HG03280 (cell line): Measurements from ENCODE around the gene IL17RA.

Experiments
- ATAC-seq: cut with Tn5 transposase; IDR thresholded peaks from one replicate; pipeline ENCODE4 v1.9.1; 2021; ENCODE audit warnings: mild to moderate bottlenecking, moderate library complexity; ENCODE audit not compliant: unreplicated experiment

The IL17RA gene

DNA sequence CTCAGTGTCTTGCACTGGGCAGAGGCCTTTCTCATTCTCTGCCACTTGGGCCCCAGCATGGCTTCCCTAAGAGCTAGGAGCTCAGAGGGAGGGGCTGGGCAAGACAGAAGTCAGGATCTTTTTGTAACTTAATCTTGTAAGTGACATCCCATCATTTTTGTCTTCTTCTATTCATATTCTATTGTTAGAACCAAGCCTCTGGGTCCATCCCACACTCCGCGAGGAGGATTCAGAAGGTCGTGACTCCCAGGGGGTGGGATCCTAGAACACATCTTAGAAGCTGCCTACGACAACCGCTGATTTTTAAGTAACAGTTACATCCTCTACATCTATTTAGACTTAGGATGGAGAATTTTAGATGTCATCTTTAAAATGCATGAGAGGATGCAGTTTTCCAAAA lies 1.5 kb upstream of the IL17RA start:
- ATAC-seq, result no peak

DNA sequence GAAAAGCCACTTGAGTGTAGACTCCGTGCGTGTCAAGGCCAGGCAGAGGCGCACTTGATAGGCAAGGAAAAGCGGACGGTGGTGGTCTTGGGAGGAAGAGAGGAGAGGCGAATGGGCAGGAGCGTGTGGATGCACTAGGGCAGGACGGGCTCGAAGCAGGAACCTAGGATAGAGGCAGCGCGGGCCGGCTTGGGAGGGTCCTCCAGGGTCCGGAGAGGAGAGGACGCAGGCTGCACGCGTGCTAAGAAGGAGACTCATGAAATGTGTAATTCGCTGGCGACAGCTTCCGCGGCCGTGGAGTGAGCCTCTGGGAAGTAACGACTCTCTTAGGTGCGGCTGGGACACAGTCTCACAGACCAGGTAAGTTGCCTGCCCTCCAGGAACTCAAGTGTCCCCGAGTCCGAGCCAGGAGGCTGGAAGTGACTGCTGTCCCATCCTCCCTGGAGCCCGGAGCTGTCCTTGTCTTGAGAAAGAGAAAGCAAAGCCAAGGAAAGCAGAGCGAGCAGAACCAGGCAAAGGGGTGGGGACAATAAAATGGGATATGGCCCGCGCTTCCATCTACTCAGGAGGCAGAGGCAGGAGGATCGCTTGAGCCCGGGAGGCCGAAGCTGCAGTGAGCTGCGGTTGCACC lies 874 bp upstream of the IL17RA start:
- ATAC-seq, result no peak

DNA sequence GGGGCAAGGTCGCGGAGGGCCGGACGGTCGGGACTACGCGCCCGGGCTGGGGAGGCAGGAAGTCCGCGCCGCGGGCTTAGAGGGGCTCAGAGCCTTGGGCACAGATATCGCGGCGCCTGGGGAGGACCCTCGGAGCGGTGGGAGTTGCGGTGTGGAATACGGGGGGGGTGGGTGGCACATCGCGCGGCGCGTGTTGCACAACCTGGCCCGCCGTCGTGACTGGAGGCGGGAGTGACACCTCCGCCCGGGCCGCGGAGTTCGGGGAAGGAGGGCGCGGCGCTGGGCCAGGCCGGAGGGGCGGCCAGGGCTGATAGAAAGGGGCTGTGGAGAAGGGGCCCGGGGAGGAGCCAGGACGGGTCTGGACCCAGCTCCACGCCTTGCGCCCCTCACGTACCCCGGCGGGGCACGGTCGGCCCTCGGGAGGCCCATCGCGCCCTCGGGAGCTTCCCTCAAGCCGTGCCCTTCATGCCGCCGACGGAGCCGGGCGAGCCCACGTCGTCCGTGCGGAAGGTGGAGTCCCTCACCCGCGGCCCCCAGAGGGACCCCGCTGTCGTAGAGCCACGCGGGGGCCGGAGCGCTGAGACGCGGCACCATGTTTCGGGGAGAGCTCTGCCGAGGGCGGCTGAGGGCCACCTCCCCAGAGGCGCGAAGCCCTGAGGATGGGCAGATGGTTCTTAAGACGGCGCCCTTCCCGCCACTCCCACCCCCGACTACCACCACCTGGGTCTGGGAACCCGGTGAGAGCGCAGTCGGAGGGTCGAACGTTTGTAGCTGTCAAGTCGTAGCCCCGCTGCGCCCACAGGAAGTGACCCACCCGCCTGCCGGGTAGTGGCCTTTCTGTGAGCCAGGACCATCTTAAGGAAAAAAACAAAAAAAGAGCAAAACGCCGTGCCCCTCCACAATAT lies 729 bp downstream of the IL17RA start:
- peak; percentile 9 for ATAC-seq

DNA sequence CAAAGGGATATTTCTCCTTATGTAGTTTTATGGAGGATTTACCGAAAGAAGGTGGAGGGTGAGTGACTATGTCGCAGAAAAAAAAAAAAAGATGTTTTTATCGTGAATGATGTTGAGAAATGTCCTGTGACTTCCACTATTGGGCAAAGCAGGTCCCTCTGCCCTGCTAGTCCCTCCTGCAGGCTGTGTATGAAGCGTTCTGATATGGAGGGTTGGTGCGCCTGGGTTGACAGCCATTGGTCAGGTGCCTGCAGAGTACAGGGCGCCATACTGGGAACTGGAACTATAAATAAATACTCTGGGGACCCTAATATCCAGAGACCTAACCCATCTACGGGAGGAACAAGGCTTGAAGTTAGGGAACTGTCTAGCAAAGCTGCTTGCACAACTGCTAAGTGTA lies 1.5 kb downstream of the IL17RA start:
- ATAC-seq, result no peak

DNA sequence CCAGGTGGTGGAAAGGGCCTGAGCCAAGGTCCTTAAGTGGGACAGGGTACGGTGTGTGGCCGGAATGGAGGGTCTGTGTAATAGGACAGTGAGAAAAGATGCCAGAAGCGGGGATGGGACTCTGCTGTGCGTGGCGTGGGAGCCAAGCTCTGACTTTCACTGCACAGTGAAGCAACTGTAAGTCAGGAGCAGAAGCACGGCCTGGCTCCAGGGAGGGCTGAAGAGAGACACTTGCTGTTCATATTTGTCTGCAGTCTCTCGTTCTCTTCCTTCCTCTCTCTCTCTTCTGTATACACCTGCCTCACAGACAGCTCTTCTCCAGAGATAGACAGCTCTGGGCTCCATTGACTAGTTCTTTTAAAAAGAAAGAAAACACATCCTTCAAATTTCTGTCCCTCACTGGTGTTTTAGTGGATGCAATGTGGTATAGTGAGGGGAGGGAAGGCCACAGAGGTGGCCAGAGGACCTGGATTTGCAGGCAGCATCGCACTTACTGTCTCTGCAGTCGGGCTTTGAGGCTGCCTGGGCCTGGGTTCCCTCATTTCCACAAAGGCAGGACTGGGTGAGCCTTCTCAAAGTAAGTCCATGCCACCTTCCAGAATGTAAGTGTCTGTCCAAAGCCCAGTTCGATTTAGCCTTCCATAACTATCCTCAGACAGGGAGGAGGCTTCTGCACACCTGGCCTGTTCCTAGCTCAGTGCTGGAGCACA lies 2.1 kb downstream of the IL17RA start:
- ATAC-seq, result no peak

DNA sequence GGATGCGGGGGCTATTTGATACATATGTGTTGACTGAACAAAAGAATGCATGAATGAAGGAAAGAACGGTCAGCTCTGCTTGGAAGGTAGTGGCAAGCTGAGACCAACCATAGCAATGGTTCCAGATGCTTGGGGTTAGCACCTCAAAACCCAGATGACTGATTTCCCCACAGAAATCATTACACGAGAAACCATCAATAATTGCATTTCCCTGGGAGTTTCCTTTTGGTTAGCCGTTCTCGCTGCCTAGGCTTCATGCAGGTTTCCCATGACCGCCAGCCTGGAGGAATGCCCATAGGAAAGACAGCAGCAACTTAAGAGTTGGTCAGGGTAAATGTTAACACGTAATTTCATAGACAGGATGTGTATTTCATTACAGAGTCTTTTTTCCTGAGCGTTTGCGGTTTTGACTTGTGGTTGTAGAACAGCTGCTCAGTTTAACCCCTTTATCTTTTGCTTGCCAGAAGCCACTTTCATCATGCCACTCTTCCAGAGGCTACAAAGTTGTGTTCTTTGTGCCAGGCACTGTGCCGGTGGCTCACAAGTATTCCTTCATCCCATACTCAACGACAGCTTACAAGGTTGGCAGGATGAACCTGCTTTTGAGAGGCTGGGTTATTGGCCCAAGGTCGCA lies 2.8 kb downstream of the IL17RA start:
- ATAC-seq, result no peak

DNA sequence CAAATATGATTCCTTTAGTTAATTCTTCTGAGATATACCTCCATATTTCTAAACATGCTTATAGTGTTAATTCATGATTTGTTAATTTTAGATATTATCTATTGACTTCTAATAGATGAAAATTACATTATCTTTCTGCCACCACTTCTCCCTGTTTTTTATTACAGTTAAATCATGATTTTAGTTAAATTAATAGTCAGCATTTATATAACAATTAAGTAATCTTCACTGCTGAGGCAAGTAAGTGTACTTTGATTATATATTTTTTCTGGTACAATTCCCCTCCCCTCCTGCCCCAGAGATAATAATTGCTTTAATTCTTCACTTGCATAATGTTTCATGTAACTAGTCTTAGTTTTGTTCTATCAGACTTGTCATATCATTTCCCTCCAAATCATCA lies 5.8 kb downstream of the IL17RA start:
- ATAC-seq, result no peak

DNA sequence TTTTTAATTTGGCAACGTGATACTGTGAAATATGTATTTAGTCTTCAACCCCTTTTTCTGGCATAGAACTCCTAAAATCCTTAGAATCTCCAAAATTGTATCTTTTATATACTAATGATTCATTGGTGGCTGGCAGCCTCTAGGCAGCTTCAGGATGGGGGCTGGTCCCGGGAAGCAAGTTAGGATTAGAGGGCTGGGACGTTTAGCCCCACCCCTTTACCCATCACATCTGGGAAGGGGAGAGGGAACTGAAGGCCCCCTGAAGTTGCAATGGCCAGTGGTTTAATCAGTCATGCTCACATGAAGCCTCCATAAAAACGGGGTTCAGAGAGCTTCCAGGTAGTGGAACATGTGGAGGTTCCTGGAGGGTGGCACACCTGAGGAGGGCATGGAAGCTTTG lies 7.1 kb downstream of the IL17RA start:
- no peak for ATAC-seq

DNA sequence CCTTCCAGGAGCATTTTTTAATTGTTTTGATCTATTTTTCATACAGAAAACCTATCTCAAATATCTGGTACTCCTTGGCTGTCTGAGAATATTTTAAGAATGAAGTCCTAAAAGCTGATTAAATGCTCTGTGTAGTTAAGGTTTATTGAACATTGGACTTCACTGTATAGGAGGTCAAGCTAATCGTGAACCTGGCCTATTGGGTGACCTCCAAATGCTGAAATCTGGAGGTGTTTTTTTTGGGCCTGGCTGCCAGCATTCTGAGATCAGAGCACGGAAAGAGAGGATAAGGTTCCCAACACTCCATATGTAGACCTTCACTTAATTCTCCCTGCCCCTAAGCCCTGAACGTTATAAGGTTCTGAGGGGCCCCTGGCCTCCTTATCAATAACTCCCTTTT lies 8.3 kb downstream of the IL17RA start:
- no peak for ATAC-seq

DNA sequence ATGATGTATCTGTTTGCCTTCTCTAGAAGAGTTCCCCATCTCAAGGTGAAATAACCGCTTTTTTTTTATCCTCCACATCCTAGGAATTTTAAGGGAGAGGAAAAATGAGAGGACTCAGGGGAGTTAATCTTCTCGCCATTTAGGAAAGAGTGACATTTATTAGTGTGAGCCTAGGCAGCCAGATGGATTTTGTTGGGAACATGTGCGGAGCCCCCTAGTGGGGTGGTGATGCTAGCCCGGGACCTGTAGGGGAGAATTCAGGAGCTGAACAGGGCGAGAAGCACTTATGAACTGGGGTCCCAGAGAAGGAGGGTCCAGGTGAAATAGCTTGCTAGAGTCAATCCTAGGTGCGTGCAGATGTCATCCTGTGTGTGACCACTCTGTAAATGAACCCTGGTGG lies 10.7 kb downstream of the IL17RA start:
- ATAC-seq, result no peak

DNA sequence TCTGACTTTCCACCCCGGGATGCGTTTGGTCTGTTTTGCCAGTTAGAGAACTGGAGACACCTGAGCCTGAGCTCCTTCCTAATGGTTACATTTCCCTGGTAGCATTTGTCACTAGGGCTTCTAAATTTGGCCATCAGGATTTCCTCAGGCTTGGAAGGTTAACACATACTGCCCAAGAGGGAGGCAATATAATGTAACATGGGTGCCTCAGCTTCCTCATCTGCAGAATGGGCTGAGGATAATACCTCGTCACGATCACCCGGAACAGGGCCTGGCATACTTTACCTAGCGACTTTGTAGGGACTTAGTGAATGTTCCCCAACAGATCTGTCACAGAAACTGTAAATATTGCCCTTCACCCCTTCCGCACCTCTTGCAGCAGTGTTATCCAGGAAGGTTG lies 11.3 kb downstream of the IL17RA start:
- no peak for ATAC-seq

DNA sequence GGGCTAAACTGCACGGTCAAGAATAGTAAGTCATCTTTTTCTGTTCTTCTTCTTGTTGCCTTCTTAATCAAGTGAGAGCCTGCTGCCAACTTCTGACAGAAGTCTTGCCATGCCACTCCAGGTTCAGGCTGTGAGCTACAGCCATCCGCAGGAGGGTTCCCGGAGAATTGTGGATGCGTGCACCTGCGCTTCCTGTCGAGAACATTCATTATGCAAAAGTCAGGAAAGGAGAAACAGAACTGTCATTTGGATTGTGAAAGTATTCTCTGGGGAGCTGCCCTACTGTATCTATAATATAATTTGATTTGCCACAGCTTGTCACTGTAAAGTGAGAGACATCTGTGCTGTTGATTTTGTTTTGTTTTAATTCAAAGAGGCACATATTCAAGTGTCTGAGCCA lies 12.3 kb downstream of the IL17RA start:
- no peak for ATAC-seq

DNA sequence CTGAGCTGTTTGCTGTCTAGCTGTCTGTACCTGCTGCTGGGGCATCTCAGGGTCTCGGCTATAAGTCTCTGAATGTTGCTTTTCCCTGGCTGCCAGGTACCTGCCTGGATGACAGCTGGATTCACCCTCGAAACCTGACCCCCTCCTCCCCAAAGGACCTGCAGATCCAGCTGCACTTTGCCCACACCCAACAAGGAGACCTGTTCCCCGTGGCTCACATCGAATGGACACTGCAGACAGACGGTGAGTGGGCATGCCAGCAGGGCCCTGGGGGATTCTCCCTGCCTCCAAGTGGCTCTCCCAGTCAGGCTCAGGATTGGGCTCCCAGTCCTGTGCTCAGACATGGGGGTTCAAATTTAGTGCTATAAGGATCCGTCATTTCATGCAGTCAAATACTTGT lies 12.9 kb downstream of the IL17RA start:
- ATAC-seq, result no peak

DNA sequence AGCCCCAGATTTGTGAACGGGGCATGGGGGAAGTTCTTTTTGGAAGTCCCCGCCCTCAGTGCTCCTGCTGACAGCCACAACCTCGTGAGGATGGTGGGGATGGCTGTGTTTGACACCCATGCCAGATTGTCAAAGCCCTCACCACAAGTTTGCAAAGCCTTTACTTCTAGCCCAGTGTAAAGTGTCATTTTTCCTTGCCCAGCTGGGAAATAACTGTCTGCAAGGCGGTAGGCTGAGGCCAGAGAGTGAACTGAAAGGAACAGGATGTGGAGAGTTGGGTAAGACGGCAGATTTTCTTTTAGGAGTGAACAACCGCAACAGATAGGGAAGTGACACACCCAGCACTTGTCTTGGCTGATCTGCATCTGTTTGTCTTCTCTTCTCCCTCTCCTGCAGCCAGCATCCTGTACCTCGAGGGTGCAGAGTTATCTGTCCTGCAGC lies 13.6 kb downstream of the IL17RA start:
- no peak for ATAC-seq

DNA sequence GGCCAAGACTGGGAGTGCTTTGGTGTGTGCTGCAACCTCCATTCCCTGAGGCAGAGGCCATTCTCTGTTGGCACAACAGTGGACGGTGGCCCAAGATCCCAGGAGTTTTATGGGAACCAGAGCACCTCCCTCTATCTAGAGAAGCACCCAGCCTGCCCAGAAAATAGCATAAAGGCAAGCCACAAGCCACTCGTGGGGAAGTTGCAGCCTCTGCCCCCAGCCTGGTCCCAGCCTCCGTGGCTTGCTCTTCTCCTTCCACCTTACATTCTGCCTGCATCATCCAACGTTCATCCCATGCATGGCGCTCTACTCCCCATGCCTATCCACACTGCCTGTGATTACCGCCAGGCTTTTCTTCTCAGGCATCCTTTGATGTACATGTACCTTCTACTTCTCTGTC lies 15.8 kb downstream of the IL17RA start:
- ATAC-seq, result no peak

DNA sequence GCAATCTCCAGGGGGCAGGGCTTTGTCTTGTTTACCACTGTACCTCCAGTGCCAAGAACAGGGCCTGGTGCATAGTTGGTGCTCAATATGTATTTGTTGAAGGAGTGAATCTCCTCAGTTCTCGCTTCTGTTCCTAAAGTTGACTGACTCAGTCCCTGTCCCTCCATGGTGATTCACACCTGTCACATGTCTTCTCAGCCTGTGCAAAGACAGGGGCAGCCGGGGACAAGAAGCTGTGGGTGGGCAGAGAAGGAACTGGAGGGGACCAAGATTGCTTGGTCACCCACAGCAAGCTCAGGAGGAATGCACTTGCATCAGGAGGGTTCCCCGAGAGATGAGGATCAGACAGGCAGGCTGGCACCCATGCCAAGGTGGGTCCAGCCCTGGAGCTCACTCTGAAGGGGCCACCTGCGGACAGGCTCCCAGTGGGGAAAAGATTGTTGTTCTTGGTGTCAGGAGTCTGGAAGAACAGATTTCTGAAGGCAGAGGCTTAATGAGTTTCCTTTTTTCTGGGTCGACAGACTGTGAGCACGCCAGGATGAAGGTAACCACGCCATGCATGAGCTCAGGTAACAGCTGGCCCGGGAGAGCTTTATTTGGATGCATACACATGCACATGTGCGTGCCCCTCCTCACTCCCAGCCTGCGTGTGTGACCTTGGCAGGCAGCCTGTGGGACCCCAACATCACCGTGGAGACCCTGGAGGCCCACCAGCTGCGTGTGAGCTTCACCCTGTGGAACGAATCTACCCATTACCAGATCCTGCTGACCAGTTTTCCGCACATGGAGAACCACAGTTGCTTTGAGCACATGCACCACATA lies 16.9 kb downstream of the IL17RA start:
- ATAC-seq, result no peak

DNA sequence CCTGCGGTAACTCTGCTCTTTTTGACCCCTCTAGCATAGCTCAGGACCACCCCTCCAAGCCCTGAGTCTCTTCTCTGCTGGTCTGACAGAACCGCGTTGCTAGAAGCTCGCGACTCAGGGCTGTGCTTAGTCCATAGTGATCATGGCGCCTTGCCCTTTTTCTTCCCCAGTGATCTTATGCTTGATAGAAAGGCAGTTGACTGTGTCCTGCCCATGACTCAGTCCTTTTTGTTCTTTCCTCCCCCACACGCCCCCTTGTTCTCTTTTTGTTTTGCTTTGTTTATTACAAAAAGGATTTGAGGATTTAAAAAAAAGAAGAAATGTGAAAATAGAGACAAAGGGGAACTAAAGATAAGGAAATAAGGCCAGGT lies 17.5 kb downstream of the IL17RA start:
- no peak for ATAC-seq

DNA sequence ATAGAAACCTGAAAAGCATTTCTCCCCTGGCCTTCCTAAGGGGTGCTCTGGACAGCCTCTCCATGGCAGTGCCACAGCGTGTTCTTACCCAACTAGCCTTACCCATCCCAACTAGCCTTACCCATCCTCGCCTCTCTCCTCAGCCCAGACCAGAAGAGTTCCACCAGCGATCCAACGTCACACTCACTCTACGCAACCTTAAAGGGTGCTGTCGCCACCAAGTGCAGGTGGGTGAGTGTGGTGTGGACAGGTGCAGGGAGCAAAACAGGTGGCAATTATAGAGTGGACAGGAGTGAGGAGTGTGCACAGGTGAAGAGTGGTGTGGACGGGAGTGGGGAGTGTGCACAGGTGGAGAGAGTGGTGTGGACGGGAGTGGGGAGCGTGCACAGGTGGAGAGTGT lies 18.6 kb downstream of the IL17RA start:
- ATAC-seq, result no peak

DNA sequence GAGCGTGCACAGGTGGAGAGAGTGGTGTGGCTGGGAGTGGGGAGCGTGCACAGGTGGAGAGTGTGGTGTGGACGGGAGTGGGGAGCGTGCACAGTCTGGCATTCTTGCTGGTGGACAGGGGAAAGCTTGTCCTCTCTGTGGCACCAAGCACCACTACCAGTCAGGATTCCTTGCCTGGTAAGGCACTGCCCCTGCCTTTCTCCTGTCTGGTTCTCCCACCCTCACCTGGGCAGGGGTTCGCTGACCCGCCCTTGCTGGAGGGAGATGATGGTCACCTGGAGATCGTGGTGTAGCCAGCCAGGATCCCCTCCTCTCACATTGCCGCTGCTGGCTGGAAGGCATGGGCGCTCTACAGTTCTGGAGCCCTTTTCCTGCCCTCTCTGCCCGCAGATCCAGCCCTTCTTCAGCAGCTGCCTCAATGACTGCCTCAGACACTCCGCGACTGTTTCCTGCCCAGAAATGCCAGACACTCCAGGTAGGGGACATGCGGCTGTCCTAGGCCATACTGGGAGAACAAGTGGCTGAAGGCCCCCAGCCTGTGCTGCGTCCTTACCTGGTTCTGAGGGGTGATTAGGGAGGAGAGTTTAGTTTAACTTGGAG lies 19.6 kb downstream of the IL17RA start:
- no peak for ATAC-seq
